GM21619 (cell line): ENCODE results near the gene TMEM208.
A peak's percentile ranks its signal among the peaks of the same experiment; 100 is the strongest.

Experiments
- ATAC-seq: cut with Tn5 transposase; IDR thresholded peaks from one replicate; pipeline ENCODE4 v1.9.1; 2021; ENCODE audit not compliant: unreplicated experiment

TMEM208 gene

DNA sequence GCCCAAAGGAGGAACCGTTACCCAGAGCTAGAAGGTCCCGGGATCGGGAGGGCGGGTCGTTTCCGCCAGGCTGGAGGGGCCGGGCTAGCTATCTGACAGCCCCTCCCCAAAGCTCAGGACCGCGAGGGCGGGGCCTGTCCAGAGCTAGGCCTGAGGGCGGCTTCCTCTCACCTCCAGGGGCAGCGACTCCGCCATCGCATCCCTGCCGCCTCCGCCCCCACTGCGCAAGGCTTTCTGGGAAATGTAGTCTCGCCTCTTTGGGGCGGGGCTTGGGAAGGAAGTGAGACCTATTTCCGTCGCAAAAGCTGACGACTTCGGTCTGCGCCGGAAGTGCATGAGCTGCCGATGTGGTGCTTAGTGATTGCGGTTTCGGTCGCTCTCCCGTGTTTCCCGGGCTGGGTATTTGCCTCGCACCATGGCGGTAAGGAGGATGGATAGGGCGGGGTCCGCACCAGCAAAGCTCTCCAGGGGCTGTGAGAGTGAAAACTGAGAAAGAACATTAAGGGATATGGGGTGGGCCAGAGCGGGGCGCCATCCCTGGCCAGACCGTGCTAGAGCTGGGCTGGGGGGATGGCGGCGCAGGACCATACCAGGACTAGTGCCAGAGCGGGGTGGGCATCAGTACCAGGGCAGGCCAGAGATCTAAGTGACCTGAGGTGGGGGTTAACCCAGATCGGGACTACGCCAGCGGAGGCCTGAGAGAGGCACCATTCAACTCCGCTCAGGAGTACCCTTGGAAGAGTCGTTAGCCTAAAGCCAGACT, at the start of gene TMEM208:
Gene TMEM208 (plus strand): TSS at position 327 of the 763 bp plus-strand sequence. CDS start 89 bp downstream, at position 416.
- ATAC-seq: peak; percentile 95

DNA sequence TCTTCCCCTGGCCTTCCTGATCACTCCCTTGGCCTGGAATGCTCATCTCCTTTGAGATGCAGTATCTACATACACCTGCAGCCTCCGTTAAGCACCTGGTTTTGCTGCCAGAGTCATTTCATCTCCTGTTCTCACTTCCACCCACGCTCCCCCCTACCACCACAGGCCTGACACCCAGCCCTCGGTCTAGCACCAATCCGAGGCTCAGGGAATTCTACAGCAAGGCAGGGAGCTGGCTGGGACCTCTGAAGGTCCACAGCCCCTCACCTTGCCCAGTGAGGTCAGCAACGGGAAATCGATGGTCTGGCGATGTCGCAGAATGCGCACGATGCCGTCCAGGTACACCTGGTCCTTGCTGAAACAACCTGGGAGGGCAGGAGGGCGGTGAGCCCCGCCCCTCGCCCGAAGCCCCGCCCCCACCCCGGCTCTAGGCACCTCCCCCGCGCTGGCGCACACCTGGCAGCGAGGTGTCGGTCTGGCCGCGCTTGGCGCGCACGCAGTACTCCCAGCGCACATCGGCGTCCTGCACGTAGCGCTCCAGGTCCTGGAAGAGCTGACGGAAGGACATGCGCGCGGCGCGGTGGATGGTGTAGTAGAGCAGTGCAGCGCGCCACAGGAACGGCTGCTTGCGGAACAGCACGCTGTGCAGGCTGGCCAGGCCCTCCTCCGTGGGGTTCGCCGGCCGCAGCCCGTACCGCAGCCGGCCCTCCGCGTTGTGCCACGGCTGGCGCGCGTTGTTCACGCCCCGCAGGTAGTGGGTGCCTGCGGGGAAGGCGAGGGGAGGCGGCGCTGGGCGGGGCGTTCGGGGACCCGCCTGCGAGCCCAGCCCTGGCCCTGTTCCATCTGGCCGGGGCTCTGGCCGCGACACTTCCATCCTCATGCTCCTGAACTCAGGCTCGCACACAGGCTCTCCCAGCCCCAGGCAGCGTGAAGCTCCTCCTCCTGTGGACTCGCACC, 48.9 kb upstream of the TMEM208 start:
- ATAC-seq: no peak

DNA sequence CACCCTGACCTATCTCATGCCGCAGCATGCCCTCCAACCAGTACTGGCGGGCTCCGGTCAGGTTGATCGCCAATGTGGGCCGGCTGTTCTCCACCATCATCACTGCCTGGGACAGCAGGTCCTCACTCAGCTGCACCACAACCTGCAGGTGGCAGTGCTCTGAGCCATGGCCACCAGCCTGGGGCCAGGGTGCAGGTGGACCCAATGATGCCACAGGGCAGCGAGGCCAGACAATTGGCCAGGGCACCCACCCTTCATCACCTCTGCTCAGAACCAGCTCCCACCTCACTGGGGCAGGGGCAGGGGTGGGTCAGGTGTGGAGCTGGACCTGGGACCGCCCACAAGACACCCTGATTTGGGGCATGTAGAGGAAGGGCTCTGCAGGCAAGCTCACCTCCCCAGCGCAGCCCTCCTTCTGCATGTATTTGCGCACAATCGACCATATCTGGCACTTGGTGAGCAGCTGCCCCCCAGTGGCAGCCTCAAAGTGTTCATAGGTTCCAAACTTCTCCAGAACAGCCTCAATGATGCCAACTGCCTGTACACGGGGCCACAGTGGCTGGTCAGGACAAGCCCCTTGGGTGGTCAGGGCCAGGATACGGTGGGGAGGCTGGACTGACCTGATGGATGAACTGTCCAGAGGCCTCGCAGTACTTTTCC, 47.4 kb upstream of the TMEM208 start:
- ATAC-seq: no peak

DNA sequence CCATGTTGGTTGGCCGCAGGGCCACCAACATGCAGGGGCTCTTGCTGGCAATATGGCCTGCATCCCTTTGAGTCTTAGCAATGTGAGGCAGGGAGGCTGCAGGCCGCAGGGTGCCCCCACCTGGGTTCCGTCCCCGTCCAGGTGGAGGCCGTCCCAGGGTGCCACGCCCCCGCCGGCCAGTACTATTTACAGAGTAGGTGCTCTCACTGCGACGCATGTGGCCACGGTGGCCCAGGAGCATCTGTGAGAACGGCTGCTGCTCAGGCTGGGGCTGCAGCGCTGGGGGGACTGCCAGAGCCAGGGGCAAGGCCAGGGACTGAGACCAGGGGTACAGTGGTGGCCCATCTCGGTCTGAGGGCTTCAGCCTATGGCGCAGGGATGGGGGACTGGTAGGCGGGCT, 46.8 kb upstream of the TMEM208 start:
- ATAC-seq: no peak

DNA sequence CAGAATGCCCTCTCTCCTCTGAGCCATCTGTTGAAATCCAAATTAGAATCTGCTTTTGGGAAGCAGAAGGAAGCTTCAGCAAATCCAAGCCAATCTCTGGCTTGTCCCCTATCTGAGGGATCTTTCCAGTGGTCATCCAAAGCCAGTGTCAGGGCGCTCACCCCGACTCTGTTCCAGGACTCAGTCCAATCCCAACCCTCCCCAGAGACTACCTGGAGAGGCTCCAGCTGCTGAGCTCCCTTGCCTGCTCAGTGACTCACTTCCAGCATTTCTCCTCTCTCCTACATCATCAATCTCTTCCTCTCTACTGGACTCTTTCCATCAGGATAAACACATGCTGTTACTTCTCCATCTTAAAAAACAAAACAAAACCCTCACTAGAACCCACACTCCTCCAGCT, 45.6 kb upstream of the TMEM208 start:
- no peak for ATAC-seq

DNA sequence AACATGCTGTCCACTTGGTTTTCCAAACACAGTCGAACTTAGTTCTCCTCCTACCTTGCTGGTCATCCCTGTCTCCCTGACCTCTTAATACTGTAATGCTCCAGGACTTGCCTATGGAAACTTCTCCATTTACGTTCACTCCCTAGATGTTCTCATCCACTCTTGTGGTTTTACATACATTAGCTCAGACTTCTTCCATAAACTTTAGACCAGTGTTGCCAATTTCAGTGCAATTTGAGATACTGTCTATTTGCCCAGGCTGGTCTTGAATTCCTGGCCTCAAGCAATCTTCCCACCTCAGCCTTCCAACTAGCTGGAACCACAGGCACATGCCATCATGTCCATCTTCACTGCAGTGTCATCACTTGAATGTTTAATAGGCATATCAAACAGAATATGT, 44.6 kb upstream of the TMEM208 start:
- no peak for ATAC-seq

DNA sequence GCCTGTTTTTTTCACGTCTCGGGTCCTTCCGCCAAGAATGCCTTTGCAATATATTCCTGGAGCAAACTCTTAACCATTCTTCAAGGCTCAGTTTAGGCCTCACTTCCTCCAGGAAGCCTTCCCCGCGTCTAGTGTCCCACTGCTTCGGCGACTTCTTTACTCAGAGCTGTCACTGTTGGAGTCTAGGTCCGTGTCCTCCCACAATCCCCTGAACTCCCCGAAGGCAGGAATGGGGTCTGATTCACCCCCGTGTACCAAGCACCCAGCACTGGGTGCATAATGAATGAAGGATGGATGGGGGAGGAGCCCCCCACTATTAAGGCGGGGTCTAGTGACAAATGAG, 43.7 kb upstream of the TMEM208 start:
- ATAC-seq: no peak

DNA sequence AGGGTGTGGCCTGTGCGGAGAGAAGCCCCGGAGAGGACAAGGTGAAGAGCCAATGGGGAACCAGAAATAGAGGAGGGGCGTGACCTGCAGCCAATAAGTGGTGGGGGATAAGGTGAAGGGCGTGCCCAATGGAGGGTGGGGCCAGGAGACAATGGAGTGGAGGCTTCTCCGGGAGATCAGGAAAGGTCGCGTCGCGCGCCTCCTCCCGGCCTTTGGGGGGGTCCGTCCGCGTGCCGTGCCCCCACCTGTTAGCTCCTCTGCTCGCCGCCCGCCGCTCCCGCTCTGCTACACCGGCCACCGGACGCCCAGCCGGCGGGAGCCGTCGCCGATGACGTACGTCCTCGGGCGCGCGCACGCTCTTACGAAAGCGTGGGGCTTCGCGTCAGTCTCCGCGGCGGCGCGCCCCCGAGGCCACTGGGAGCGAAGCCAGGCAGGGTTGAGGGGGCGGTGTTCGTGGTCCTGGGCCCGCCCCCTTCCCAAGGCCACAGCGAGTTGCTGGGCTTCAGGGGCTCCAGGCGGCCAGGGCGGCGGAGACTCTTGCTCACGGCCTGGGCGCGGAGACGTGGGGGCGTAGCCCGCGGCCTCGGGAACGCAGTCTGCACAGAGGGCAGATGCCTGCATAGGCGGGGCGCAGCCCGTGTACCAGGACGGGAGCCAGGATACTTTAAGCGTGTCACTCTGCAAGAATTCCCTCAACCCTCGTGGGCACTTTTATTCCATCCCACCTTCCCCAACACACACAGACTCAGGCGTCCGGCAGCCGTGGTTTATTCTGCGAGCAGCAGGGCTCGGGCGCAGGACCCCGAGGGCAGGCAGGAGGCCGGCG, 43.1 kb upstream of the TMEM208 start, which contains the start of gene MATCAP1:
Gene MATCAP1 (minus strand): TSS at position 337 of the 826 bp plus-strand sequence. CDS start 3,353 bp downstream, outside the sequence.
- peak; percentile 88 for ATAC-seq

DNA sequence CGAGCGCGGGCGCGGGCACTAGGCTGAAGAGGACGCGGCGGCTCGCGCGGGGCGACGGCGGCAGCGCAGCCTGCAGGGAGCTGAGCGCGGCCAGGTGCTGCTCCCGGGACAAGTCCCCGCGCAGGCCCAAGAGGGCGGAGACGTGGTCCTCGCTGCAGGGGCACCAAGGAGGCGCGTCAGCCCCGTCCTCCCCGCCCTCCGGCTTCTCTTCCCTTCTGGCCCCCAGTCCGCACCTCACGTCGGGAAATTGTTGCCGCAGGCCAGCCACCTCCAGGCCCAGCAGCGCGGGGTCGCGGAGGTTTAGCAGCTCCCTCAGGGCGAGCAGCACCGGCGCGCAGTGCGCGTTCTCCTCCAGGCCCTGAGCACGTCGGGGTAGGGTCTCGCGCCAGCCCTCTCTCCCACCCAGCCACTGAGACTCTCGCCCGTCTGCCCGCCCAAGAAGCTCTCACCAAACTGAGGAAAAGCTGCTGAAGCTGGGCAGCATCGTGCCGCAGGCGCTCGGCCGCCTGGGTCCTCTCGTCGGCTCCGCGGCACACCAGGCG, 42.4 kb upstream of the TMEM208 start:
- peak; percentile 1 for ATAC-seq

DNA sequence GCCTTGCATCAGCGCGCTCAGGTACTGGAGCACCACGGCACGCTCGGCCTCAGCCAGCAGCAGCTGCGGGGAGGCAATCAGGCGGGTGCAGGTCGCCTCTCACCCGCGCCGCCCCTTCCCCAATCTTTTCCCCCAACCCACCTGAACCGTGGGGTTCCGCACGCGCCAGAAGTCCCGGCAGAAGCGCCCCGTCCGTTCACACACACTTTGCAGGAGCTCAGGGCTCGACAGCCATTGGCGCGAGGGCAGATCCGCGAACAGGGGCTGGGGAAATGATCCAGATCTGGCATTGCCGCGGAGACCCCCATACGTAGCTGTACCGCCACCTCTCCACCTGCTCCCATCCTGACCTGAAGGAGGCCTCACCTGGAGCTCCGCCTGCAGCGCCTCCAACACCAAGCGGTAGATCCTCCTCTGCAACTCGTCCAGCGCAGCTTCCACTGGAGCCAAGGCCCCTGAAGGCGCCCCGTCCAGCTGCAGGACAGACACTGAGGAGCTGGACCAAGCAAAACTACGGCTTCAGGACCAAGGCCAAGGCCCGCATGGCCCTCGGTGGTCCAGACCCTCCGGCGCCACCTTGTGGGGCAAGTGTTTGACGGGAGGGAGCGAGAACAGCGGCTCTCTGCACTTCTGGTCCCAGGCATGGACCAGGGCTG, 41.8 kb upstream of the TMEM208 start:
- ATAC-seq: no peak

DNA sequence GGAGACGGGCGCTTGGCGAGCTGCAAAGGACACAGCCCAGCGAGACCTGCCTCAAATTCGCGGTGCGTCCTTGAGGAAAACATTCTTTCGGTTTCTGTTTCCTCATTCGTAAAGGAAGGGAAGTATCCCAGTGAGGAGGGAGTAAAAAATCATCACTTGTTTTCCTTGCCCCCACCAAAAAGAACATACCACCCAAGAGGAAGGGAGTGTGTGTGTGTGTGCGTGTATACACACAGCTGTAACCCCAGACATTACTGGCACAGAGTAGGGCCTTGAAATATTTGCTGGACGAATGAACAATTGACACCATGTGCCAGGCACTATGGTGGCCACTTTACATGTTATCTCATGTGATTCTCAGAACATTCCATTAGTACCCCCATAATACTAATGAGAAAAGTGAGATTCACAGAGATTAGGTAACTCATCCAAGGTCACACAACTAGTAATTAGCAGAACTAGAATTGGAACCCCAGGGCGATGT, 41.2 kb upstream of the TMEM208 start:
- ATAC-seq: no peak

DNA sequence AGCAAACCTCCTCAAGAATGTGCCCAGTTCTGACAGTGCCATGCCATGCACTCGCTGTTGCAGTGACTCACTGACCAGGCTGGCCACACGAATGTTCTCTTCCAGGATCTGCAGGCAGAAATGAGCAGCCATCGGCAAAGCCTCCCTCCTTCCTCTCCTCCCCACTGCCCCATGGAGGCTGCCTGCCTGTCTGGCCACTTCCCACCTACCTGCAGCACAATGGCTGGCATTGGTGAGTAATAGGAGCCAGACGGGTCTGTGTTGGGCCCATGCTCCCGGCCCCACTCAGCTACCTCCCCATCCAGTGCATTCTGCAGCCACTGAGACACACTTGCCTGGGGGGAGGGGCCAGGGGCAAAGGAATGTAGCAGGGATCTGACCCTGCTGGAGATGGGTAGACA, 40.4 kb upstream of the TMEM208 start:
- no peak for ATAC-seq

DNA sequence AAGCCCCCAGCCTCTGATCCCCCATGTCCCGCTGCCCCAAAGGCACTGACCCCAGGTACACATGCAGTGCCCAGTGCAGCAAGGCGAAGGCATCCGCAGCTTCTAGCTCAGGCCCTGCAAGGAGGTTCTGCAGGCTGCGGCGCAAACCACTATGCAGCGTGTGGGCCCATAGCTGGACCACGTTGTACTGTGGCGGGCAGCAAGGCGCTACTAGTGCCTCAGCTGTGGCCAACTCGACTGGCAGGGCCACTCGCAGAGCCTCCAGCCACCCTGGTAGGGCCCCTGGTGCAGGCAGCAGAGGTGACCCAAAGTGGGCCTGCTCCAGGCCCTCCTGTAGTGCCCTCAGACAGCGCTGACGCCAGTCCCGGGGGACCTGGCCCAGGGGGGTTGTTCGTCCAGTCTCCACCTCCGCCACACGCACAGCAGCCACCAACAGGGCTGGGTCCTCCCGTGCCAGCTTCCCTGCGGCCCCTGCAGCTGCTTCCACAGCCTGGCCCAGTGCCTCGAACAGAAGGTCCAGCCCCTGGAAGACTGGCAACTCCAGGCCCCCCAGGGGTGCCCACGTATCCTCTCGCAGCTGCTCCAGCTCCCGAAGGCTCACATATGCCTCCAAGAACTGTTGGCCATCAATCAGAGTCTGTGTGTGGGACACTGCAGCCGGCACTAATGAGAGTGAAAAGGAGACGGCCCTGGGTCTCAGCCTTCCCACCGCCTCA, 39.6 kb upstream of the TMEM208 start:
- no peak for ATAC-seq

DNA sequence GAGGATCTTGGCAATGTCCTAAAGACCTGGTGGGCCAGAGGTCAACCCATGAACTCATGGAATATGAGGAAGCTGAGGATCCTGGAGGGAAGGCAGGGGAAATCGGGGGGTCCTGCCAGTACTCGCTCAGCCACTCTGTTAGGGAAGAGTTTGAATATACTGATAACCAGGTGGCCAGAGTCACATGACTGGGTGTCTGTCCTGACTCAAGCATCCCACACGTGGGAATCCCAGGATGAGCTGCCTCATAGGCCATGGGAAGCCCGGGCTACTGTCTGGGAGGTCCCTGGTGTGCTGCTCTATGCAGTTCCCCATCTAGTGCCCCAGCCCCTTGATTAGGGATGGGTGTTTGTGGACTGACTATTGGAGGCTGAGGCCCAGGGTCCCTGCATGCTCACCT, 38.6 kb upstream of the TMEM208 start:
- no peak for ATAC-seq

DNA sequence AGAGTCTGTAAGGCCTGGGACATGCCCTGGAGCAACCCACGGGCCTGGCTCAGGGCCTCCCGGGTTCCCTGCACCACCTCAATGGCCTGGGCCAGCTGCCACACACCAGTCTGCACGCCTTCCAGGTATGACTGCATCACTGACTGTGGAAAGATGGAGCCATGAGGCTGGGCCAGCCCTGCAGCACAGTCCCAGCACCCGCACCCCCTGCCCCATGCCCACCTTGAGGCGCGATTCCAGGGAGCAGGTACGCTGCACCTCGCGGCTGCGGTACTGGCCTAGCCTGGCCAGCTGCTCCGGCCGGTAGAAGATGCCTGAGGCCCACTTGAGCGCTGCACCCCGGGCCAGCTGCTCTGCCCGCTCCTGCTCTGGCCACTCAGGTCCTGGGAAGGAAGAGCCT, 38.1 kb upstream of the TMEM208 start:
- no peak for ATAC-seq

DNA sequence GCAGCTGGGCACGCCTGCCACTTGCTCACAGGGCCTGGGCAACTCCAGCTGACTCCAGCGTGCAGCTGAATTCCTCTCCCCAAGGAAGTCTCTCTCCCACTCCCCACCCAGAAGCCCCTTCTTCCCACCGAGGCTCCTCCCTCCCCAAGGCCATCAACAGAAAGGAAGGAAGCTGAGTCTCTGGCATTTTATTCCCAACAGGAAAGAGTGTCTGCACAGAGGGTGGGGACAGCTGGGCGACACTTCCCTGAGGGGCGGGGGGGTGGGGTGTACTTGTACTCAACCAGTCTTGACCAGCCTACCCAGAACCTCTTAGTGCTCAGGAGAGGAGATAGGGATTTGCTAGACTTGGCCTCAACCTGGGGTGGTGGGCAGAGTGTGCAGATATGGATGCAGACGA, 36.9 kb upstream of the TMEM208 start, which contains the start of gene EXOC3L1:
Gene EXOC3L1 (minus strand): TSS at position 96 of the 400 bp plus-strand sequence. CDS start 460 bp downstream, outside the sequence.
- ATAC-seq: no peak

DNA sequence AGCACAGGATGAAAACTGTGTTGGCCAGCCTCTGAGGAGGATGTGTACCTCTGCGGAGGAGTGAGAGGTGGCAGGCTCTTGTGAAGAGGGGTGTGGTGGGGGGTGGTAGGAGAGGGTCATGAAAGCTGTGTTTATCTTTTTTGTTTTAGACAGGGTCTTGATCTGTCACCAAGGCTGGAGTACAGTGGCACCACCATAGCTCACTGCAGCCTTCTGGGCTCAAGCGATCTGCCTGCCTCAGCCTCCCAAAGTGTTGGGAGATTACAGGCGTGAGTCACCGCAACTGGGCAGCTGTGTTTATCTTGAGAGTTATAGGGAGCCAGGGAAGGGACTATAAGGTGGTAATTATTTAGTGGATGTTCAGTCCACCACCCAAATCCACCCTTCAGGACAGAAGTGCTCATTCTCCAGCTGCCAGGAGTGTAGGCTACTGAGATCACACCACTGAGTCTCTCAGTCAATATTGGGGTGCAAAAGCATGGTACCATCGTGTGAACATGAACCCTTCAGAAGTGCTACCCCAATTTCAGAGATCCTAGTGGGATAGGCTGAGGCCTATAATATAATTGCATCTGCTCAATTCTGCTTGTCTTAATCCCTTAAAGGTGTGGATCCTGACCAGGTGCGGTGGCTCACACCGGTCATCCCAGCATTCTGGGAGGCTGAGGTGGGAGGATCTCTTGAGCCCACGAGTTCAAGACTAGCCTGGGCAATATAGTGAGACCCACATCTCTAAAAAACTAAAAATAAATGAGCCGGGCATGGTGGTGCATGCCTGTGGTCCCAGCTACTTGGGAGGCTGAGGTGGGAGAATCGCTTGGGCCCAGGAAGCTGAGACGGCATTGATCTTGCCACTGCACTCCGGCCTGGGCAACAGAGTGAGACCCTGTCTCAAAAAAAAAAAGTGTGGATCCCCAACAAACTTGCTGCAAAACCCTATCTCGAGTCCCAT, 36.2 kb upstream of the TMEM208 start:
- no peak for ATAC-seq
